Measurements from ENCODE around the gene PHC2. TPM values are rescaled to one million over a fixed set of nuclear protein-coding genes. Genes with fewer than 3 reads are reported as not detected.

The PHC2 gene
- total RNA-seq, 1 donor from 2014 or later = 287 TPM

DNA sequence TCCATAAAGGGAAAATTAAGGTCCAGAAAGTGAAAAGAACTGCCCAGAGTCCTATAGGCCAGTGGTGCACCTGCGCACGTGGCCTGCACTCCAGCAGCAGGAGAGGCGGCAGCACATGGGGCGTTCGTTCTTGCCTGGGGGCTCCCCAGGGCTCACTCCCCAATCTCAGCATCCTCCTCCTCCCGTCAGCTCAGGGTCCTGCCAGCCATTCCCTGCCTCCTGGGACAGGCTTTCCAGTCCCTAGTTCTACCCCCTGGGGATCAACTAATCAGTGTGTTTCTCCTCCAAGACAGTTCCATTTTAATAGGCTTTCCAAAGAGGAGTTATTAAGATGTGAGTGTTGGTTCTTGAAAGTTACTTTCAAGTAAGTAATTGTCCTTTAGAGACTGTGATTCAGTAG is 108.8 kb downstream of the PHC2 start:
- H3K27me3 Mint-ChIP-seq (ENCODE audit: unreplicated experiment) = peaks cover 8% of the 10 kb centered on the region
- TF ChIP-seq, protein P1, sequence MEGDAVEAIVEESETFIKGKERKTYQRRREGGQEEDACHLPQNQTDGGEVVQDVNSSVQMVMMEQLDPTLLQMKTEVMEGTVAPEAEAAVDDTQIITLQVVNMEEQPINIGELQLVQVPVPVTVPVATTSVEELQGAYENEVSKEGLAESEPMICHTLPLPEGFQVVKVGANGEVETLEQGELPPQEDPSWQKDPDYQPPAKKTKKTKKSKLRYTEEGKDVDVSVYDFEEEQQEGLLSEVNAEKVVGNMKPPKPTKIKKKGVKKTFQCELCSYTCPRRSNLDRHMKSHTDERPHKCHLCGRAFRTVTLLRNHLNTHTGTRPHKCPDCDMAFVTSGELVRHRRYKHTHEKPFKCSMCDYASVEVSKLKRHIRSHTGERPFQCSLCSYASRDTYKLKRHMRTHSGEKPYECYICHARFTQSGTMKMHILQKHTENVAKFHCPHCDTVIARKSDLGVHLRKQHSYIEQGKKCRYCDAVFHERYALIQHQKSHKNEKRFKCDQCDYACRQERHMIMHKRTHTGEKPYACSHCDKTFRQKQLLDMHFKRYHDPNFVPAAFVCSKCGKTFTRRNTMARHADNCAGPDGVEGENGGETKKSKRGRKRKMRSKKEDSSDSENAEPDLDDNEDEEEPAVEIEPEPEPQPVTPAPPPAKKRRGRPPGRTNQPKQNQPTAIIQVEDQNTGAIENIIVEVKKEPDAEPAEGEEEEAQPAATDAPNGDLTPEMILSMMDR (IDR thresholded peaks at IDR 0.05; ENCODE audit: partially characterized antibody, unreplicated experiment) = no peak
- no peak overlapping the region for H3K27ac Mint-ChIP-seq (ENCODE audit: unreplicated experiment)
- H3K9me3 Mint-ChIP-seq (ENCODE audit: unreplicated experiment) = peaks cover 15% of the 10 kb centered on the region
- no peak for DNase-seq
- peaks cover 29% of the 10 kb centered on the region for H3K4me1 Mint-ChIP-seq (ENCODE audit: low read depth, unreplicated experiment)
- no peaks in the 10 kb centered on the region for H3K36me3 Mint-ChIP-seq (ENCODE audit: unreplicated experiment)
- no peak overlapping the region for H3K4me3 Mint-ChIP-seq (ENCODE audit: unreplicated experiment)

- TF ChIP-seq, protein P1 (IDR thresholded peaks at IDR 0.05; ENCODE audit: partially characterized antibody, unreplicated experiment) = no peak
- no peak overlapping the region for H3K27ac Mint-ChIP-seq (ENCODE audit: unreplicated experiment)
- H3K36me3 Mint-ChIP-seq (ENCODE audit: unreplicated experiment) = no peaks in the 10 kb centered on the region
- no peak overlapping the region for H3K4me3 Mint-ChIP-seq (ENCODE audit: unreplicated experiment)
- peaks cover 8% of the 10 kb centered on the region for H3K27me3 Mint-ChIP-seq (ENCODE audit: unreplicated experiment)
- no peak for DNase-seq
- H3K4me1 Mint-ChIP-seq (ENCODE audit: low read depth, unreplicated experiment) = peaks cover 29% of the 10 kb centered on the region
- peaks cover 19% of the 10 kb centered on the region for H3K9me3 Mint-ChIP-seq (ENCODE audit: unreplicated experiment)
These were observed 109.7 kb downstream of the PHC2 start for GRCh38 chr1:33321178-33321577.

- Mint-ChIP-seq H3K27me3 (ENCODE audit: unreplicated experiment) (peaks cover 5% of the 10 kb centered on the region), H3K4me1 (ENCODE audit: low read depth, unreplicated experiment) (peaks cover 24% of the 10 kb centered on the region), H3K27ac (ENCODE audit: unreplicated experiment) (no peak within 1 kb of the TSS), H3K4me3 (ENCODE audit: unreplicated experiment) (no peak within 1 kb of the TSS), H3K9me3 (ENCODE audit: unreplicated experiment) (peaks cover 19% of the 10 kb centered on the region), H3K36me3 (ENCODE audit: unreplicated experiment) (no peaks in the 10 kb centered on the region)
- DNase-seq = no peak
- TF ChIP-seq, protein P1 (IDR thresholded peaks at IDR 0.05; ENCODE audit: partially characterized antibody, unreplicated experiment) = no peak
These were observed 110.2 kb downstream of the PHC2 start, which contains the start of gene A3GALT2 for GRCh38 chr1:33320619-33321165. Gene A3GALT2 (minus strand): TSS chr1:33321098. CDS start chr1:33321098, 0 bp downstream.

DNA sequence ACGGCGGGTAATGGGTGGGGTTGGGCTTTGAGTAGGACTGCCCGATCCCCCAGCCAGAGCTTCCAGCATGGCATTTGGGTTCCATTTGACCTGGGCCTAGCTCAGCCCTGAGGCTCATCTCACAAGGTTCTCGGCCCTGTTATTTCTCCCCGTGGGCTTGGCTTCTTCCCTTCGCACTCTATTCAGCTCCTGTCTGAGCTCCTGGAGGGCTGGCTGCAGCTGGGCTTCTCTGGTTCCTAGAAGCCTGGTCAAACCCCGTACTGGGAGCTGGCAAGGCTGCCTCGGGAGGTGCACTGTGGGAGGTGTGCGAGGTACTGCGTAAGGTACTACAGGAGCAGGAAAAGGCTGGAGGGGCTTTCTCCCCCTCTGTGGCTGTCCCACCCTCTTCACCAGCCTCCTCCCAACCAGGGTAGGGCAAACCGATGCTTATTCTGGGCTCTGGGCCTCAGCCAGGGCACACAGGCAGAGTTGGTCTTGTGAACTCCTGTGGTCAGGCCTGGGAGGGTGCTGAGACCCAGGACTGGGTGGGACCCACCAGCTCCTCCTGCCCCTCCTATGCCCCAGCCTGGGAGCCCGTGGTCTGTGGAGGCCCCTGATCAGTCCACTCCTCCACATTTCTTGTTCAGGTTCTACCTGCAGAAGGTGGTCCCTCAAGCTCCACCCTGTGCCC is 110.8 kb downstream of the PHC2 start:
- no peak for DNase-seq
- Mint-ChIP-seq H3K4me1 (ENCODE audit: low read depth, unreplicated experiment) (peaks cover 26% of the 10 kb centered on the region), H3K27ac (ENCODE audit: unreplicated experiment) (no peak overlapping the region), H3K27me3 (ENCODE audit: unreplicated experiment) (peaks cover 5% of the 10 kb centered on the region), H3K36me3 (ENCODE audit: unreplicated experiment) (no peaks in the 10 kb centered on the region), H3K4me3 (ENCODE audit: unreplicated experiment) (no peak overlapping the region), H3K9me3 (ENCODE audit: unreplicated experiment) (peaks cover 19% of the 10 kb centered on the region)
- TF ChIP-seq, protein P1 (IDR thresholded peaks at IDR 0.05; ENCODE audit: partially characterized antibody, unreplicated experiment) = no peak

Data from glutamatergic neuron (in vitro differentiated cells).